ENCODE data around the gene EFNA5.
"Not testable (repeated sequence)": the region's sequence is repeated elsewhere in the genome, so short reads cannot be mapped to it uniquely, and the experiment has no call there.

EFNA5 gene

DNA sequence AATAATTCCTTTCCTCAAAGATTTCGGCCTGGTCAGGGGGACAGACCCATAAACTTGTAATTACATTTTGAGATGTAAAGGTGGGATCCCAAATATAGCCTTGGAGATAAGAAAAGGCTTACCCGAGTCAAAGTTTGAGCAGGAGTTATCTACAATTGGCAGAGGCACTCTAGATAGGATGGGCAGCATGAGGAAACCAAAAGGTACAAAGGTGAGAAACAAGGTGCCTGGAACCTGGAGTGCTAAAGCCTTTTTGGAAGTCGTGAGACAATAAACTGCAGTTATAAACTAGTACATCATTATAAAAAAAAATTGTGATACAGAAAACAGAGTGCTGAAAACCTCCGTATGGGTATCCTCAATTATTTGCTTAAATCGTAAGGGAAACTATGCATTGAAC lies 212.4 kb downstream of the EFNA5 start:
- no peak for TF ChIP-seq CTCF (IDR thresholded peaks at IDR 0.05; ENCODE audit: borderline replicate concordance, insufficient read depth, low read depth, low read length)
- H3K4me3 ChIP-seq (ENCODE audit: low read depth, low read length), result no peak overlapping the region

DNA sequence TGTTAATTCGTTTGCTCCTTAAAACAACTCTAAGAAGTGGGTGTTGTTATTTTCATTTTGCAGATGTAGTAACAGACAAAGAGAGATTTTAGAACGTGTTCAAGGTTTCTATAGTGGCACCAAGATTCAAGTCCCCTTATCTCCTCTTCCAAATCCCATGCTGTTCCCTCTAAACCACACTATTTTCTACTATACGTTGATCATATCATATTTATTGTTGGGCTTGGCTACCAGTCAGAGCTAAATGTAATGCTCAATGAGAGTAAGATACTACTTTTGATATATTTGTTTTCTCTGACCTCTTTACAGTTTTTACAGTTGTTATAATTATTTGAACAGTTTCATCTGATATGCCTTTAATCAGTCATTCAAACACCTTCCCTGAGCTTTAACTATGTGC lies 212.9 kb downstream of the EFNA5 start:
- TF ChIP-seq CTCF (IDR thresholded peaks at IDR 0.05; ENCODE audit: borderline replicate concordance, insufficient read depth, low read depth, low read length), result no peak
- H3K4me3 ChIP-seq (ENCODE audit: low read depth, low read length), result no peak overlapping the region

GRCh38 chr5:107457138-107457537 lies 213.6 kb downstream of the EFNA5 start:
- TF ChIP-seq CTCF (IDR thresholded peaks at IDR 0.05; ENCODE audit: borderline replicate concordance, insufficient read depth, low read depth, low read length), result no peak
- H3K4me3 ChIP-seq (ENCODE audit: low read depth, low read length), result no peak overlapping the region

- no peak for TF ChIP-seq CTCF (IDR thresholded peaks at IDR 0.05; ENCODE audit: borderline replicate concordance, insufficient read depth, low read depth, low read length)
- no peak overlapping the region for H3K4me3 ChIP-seq (ENCODE audit: low read depth, low read length)
Measured at GRCh38 chr5:107456281-107456715, 214.4 kb downstream of the EFNA5 start.

DNA sequence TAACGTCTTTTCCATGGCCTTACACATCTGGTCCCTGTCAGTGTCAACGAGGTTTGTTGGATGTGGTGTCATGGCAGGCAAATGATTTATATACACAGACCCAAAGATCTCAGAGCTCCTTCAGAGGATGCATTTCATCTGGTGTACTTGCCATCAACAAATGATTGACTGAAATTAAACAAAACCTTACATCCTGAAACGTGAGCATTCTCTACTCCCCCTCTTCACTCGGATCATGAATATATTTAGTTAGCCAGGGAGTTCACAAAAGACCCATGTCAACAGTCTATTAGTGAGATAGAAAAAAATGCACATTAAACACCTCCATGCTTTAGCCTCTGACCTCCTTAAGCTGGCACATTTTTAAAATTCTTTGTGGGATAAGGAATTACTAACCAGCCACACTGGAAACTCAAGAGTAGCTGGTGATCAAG lies 215.6 kb downstream of the EFNA5 start:
- H3K4me3 ChIP-seq (ENCODE audit: low read depth, low read length), result no peak overlapping the region
- no peak for TF ChIP-seq CTCF (IDR thresholded peaks at IDR 0.05; ENCODE audit: borderline replicate concordance, insufficient read depth, low read depth, low read length)

GRCh38 chr5:107451827-107452226 lies 218.9 kb downstream of the EFNA5 start:
- H3K4me3 ChIP-seq (ENCODE audit: low read depth, low read length), result not testable (repeated sequence)

DNA sequence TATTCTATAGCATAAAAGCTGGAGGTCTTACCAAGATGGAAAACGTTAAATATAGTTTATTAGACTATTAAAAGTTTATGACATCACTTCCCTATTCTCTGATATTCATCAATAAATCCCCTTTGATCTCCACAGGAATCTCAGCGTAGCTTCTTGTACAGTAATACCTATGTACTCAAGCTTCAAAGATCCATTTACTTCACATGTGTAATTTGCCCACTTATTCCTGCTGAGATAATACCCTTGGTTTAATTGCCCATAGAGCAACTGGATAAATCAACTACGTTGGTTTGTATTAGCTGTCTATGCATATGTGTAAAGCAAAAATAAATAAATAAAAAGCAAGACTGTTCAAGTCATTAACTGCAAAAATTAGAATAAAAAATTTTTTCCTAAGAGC lies 219.7 kb downstream of the EFNA5 start:
- no peak overlapping the region for H3K4me3 ChIP-seq (ENCODE audit: low read depth, low read length)

More for the DNA sequence above, 219.7 kb downstream of the EFNA5 start:
- TF ChIP-seq CTCF (IDR thresholded peaks at IDR 0.05; ENCODE audit: borderline replicate concordance, insufficient read depth, low read depth, low read length), result no peak
